Hepatocyte (in vitro differentiated cells): ENCODE measurements around the gene MST1R. TPM values are rescaled to one million over a fixed set of nuclear protein-coding genes. Genes with fewer than 3 reads are reported as not detected.
A peak's percentile ranks its signal among the peaks of the same experiment; 100 is the strongest.

Experiments used
- DNase-seq: peaks from one replicate; pipeline ENCODE4 v3.0.0-alpha.2; 2016; ENCODE audit warnings: low spot score
- H2AFZ ChIP-seq: fragments of 200-600 bp; sonication (generic); 2 replicates; pipeline ENCODE4 v1.6.0; 2016; ENCODE audit warnings: antibody characterized with exemption, mild to moderate bottlenecking
- H3K27ac ChIP-seq: fragments of 200-600 bp; sonication (generic); 2 replicates; pipeline ENCODE4 v1.5.1; 2016; ENCODE audit warnings: mild to moderate bottlenecking
- H3K27me3 ChIP-seq: fragments of 200-600 bp; sonication (generic); 2 replicates; pipeline ENCODE4 v1.6.1; 2016
- H3K36me3 ChIP-seq: fragments of 200-600 bp; sonication (generic); replicated peaks from 2 replicates; pipeline ENCODE4 v1.5.1; 2016; ENCODE audit warnings: low read depth; ENCODE audit not compliant: insufficient read depth
- H3K4me1 ChIP-seq: fragments of 200-600 bp; sonication (generic); 2 replicates; pipeline ENCODE4 v1.5.1; 2016; ENCODE audit warnings: mild to moderate bottlenecking, moderate library complexity; ENCODE audit not compliant: insufficient read depth
- H3K4me2 ChIP-seq: fragments of 200-600 bp; sonication (generic); 2 replicates; pipeline ENCODE4 v1.6.0; 2016
- H3K4me3 ChIP-seq: fragments of 200-600 bp; sonication (generic); 2 replicates; pipeline ENCODE4 v1.5.1; 2016; ENCODE audit warnings: mild to moderate bottlenecking
- H3K79me2 ChIP-seq: fragments of 200-600 bp; sonication (generic); 2 replicates; pipeline ENCODE4 v1.6.0; 2017; ENCODE audit warnings: mild to moderate bottlenecking
- H3K9me2 ChIP-seq: fragments of 200-600 bp; sonication (generic); replicated peaks from 2 replicates; pipeline ENCODE4 v1.6.0; 2017; ENCODE audit warnings: mild to moderate bottlenecking; ENCODE audit not compliant: insufficient read depth
- H3K9me3 ChIP-seq: fragments of 200-600 bp; sonication (generic); 2 replicates; pipeline ENCODE4 v1.5.1; 2016; ENCODE audit warnings: low read depth, mild to moderate bottlenecking
- H4K20me1 ChIP-seq: fragments of 200-600 bp; sonication (generic); 2 replicates; pipeline ENCODE4 v1.6.0; 2016; ENCODE audit warnings: mild to moderate bottlenecking; ENCODE audit not compliant: insufficient read depth, poor library complexity, severe bottlenecking
- EZH2 ChIP-seq: fragments of 200-600 bp; sonication (generic); IDR thresholded peaks from 2 replicates; pipeline ENCODE4 v1.6.1; 2016; ENCODE audit warnings: antibody characterized with exemption, mild to moderate bottlenecking, borderline replicate concordance
- EZH2phosphoT487 ChIP-seq: fragments of 200-600 bp; sonication (generic); IDR thresholded peaks from one replicate; pipeline ENCODE4 v1.6.1; 2018; ENCODE audit warnings: antibody characterized with exemption, mild to moderate bottlenecking, low read depth, moderate library complexity; ENCODE audit not compliant: unreplicated experiment, severe bottlenecking
- WGBS: methylation state at CpG from one replicate; pipeline ENCODE4 v1.1.6; 2016; ENCODE audit warnings: low lambda C conversion rate; ENCODE audit errors: missing lambda C conversion rate; 5-methylcytosine and 5-hydroxymethylcytosine counted together
- polyA plus RNA-seq: library from polyadenylated mRNA; unstranded; fragments of >200 nt; fragmentation: Nextera tagmentation; extraction: Ambion mirVana; gene quantifications from 2 replicates; pipeline ENCODE4 v1.2.1, GENCODE V29; 2016
- total RNA-seq: library from RNA; depleted of rRNA; stranded (reverse); fragments of >200 nt; gene quantifications from 2 replicates; pipeline ENCODE4 v1.2.3, GENCODE V29; 2014
- TF ChIP-seq, protein P1 (sequence below): fragments of 200-600 bp; sonication (generic); IDR thresholded peaks from 2 replicates; pipeline ENCODE4 v1.5.1; 2016; ENCODE audit warnings: antibody characterized with exemption, mild to moderate bottlenecking; ENCODE audit not compliant: poor library complexity

The MST1R gene
- total and polyA plus RNA-seq, 2 experiments from 2014 or later: 5.3 to 8.7 TPM

DNA sequence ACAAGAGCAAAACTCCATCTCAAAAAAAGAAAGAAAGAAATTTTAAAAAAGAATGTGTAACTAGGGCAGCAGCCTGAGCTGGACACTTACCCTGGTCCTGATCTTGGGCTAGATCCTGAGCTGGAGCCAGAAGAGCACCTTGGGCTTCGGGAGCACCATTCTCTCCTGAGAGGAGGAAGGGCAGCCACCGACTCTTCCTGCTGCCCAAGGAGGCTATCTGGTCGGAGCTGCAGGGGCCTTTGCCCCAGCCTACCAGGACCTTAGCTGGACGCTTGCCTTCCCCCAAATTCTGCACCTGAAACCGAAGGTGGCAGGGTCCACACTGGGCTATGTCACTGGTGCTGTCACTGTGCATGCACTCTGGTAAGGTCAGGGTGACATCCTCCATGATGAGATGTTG lies 27.1 kb downstream of the MST1R start:
- no peaks in the 10 kb centered on the region for H3K79me2 ChIP-seq
- H3K4me2 ChIP-seq: no peak overlapping the region
- H3K36me3 ChIP-seq: no peaks in the 10 kb centered on the region
- 90% methylated on average over 5 of the region's 5 CpGs for WGBS
- H3K9me3 ChIP-seq: no peaks in the 10 kb centered on the region
- H2AFZ ChIP-seq: no peak overlapping the region
- no peaks in the 10 kb centered on the region for H3K9me2 ChIP-seq
- no peak overlapping the region for H3K27ac ChIP-seq
- H4K20me1 ChIP-seq: no peaks in the 10 kb centered on the region
- TF ChIP-seq EZH2phosphoT487 (no peak), EZH2 (no peak)
- TF ChIP-seq, protein P1, sequence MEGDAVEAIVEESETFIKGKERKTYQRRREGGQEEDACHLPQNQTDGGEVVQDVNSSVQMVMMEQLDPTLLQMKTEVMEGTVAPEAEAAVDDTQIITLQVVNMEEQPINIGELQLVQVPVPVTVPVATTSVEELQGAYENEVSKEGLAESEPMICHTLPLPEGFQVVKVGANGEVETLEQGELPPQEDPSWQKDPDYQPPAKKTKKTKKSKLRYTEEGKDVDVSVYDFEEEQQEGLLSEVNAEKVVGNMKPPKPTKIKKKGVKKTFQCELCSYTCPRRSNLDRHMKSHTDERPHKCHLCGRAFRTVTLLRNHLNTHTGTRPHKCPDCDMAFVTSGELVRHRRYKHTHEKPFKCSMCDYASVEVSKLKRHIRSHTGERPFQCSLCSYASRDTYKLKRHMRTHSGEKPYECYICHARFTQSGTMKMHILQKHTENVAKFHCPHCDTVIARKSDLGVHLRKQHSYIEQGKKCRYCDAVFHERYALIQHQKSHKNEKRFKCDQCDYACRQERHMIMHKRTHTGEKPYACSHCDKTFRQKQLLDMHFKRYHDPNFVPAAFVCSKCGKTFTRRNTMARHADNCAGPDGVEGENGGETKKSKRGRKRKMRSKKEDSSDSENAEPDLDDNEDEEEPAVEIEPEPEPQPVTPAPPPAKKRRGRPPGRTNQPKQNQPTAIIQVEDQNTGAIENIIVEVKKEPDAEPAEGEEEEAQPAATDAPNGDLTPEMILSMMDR: no peak
- H3K4me1 ChIP-seq: peaks cover 32% of the 10 kb centered on the region
- no peak overlapping the region for H3K4me3 ChIP-seq
- no peaks in the 10 kb centered on the region for H3K27me3 ChIP-seq
- DNase-seq: no peak

DNA sequence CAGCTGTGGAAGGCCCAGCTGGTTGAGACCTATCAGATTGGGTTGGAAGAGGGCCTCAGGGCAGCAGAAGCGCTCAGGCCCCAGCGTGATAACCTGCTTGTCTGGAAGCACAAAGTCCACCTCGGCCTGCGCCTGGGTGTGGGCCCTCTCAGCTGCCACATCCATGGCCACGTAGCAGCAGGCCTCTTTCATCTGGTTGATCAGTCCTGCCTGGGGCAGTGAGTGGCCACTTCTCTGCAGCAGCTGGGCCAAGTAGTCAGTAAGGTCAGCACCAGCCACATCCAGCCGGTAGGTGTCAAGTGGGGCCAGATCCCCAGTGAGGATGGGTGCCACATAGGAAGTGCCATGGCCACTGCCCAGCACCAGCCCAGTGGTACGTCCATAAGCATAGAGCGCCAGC lies 30.1 kb downstream of the MST1R start:
- H3K4me2 ChIP-seq: no peak overlapping the region
- H3K4me3 ChIP-seq: no peak overlapping the region
- H3K79me2 ChIP-seq: no peaks in the 10 kb centered on the region
- no peaks in the 10 kb centered on the region for H3K9me3 ChIP-seq
- TF ChIP-seq EZH2 (no peak), EZH2phosphoT487 (no peak)
- TF ChIP-seq, protein P1: no peak
- no peaks in the 10 kb centered on the region for H4K20me1 ChIP-seq
- no peaks in the 10 kb centered on the region for H3K9me2 ChIP-seq
- no peak overlapping the region for H2AFZ ChIP-seq
- H3K27me3 ChIP-seq: peaks cover 24% of the 10 kb centered on the region
- peaks cover 32% of the 10 kb centered on the region for H3K4me1 ChIP-seq
- DNase-seq: peak; percentile 86
- 38% methylated on average over 8 of the region's 8 CpGs for whole genome bisulfite sequencing
- H3K36me3 ChIP-seq: no peaks in the 10 kb centered on the region
- peak overlapping the region; percentile 98 for H3K27ac ChIP-seq

DNA sequence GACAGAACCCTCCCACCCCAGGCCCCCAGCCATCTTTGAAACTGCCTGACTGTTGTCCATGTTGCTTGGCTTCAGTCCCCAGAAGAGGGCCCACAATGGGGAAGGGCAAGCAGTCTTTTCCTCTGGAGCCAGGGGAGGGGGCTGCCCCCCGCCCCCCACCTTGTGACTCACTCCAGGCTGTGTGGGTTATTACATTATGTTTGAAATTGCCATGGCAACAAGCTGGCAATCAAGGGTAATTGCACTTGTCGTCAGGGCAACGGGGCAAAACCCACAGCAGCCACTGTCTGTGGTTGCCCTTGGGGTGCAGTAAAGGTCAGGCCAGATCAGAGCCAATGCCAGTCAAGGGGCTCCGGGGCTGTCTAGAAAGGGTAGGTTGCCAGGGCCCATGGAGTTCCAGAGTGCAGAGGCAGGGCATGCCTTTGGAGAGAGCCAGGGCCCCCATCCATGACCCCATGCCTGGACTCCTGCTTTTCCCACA lies 30.8 kb downstream of the MST1R start:
- peak; percentile 65 for DNase-seq

More for the DNA sequence above, 30.8 kb downstream of the MST1R start:
- WGBS: 68% methylated on average over 4 of the region's 4 CpGs
- no peaks in the 10 kb centered on the region for H3K9me2 ChIP-seq
- H3K4me3 ChIP-seq: no peak overlapping the region
- H3K4me1 ChIP-seq: peaks cover 32% of the 10 kb centered on the region
- no peaks in the 10 kb centered on the region for H3K79me2 ChIP-seq
- peak overlapping the region; percentile 51 for H3K4me2 ChIP-seq
- H3K36me3 ChIP-seq: no peaks in the 10 kb centered on the region
- H3K27ac ChIP-seq: peak overlapping the region; percentile 98
- H4K20me1 ChIP-seq: no peaks in the 10 kb centered on the region
- no peaks in the 10 kb centered on the region for H3K9me3 ChIP-seq
- no peak overlapping the region for H2AFZ ChIP-seq
- peaks cover 29% of the 10 kb centered on the region for H3K27me3 ChIP-seq
- TF ChIP-seq, protein P1: no peak
- TF ChIP-seq EZH2phosphoT487: no peak
- no peak for TF ChIP-seq EZH2
